ENCODE measurements around the gene RUFY3. TPM values are rescaled to one million over a fixed set of nuclear protein-coding genes. Genes with fewer than 3 reads are reported as not detected.

RUFY3 gene
- polyA plus RNA-seq, 2 of the 4 experiments (the other 2 are of a cell fraction) = 8.1 to 20.8 TPM

GRCh38 chr4:70759627-70760026, 37.9 kb downstream of the RUFY3 start:
- H3K27ac ChIP-seq = no peak overlapping the region
- H3K9me3 ChIP-seq = no peaks in the 10 kb centered on the region
- TF ChIP-seq MAFK (IDR thresholded peaks at IDR 0.05; ENCODE audit: partially characterized antibody) = no peak
- no peak for TF ChIP-seq GATA3 (IDR thresholded peaks at IDR 0.05; ENCODE audit: borderline replicate concordance)
- TF ChIP-seq HOXB13 (CRISPR knock-in tag; IDR thresholded peaks at IDR 0.05; ENCODE audit: low read depth) = no peak
- TF ChIP-seq EHMT2 (IDR thresholded peaks at IDR 0.05; ENCODE audit: low read depth) = no peak
- TF ChIP-seq HES2 (IDR thresholded peaks at IDR 0.05) = no peak
- TF ChIP-seq POLR2AphosphoS2 (conservative IDR thresholded peaks at IDR 0.05; ENCODE audit: low read length) = no peak
- TF ChIP-seq SMC3 (IDR thresholded peaks at IDR 0.05) = no peak
- no peak for TF ChIP-seq E2F6 (IDR thresholded peaks at IDR 0.05; ENCODE audit: borderline replicate concordance, low read depth)
- TF ChIP-seq ELK1 (IDR thresholded peaks at IDR 0.05; ENCODE audit: low read depth, low read length) = no peak
- no peak for TF ChIP-seq MAZ (IDR thresholded peaks at IDR 0.05; ENCODE audit: borderline replicate concordance, low read depth, low read length)
- TF ChIP-seq ZFP36 (IDR thresholded peaks at IDR 0.05; ENCODE audit: borderline replicate concordance, partially characterized antibody) = no peak
- TF ChIP-seq CEBPB (IDR thresholded peaks at IDR 0.05) = no peak
- no peak for TF ChIP-seq RFX5 (IDR thresholded peaks at IDR 0.05)
- FAIRE-seq (no peak), DNase-seq (ENCODE audit: low read depth in 1 of 2, low spot score in 1 of 2) (no peak), ATAC-seq (no peak)
- ChIA-PET CTCF (no interaction called here), POLR2A (no interaction called here)
- no peak overlapping the region for H3K4me2 ChIP-seq
- no peaks in the 10 kb centered on the region for H3K4me1 ChIP-seq
- no peak overlapping the region for H3K4me3 ChIP-seq

- DNase-seq (ENCODE audit: low read depth in 1 of 2, low spot score in 1 of 2) (no peak), FAIRE-seq (no peak), ATAC-seq (no peak)
- Histone ChIP-seq H3K9me3 (no peaks in the 10 kb centered on the region), H3K27ac (no peak overlapping the region), H3K4me1 (no peaks in the 10 kb centered on the region), H3K4me3 (no peak overlapping the region), H3K4me2 (no peak overlapping the region)
- WGBS (ENCODE audit: missing lambda C conversion rate) = 97% methylated on average over 1 of the region's 1 CpG
- ChIA-PET CTCF (interaction anchor here (0.9 kb wide), 1 partner anchor 25 kb away, joined by 3 read pairs; no protein-coding TSS in a partner anchor), POLR2A (no interaction called here)
- TF ChIP-seq ZNF302 (CRISPR knock-in tag; IDR thresholded peaks at IDR 0.05) (no peak), ZSCAN20 (CRISPR knock-in tag; IDR thresholded peaks at IDR 0.05) (no peak), BCL3 (IDR thresholded peaks at IDR 0.05) (no peak), HOXB5 (CRISPR knock-in tag; IDR thresholded peaks at IDR 0.05) (no peak), REST (IDR thresholded peaks at IDR 0.05) (no peak), CHD2 (IDR thresholded peaks at IDR 0.05; ENCODE audit: low read length, partially characterized antibody) (no peak), USF2 (IDR thresholded peaks at IDR 0.05) (no peak), CBX8 (IDR thresholded peaks at IDR 0.05) (no peak), NR3C1 (IDR thresholded peaks at IDR 0.05) (no peak), NPAS2 (CRISPR knock-in tag; IDR thresholded peaks at IDR 0.05; ENCODE audit: borderline replicate concordance) (no peak), MAZ (IDR thresholded peaks at IDR 0.05; ENCODE audit: borderline replicate concordance, low read depth, low read length) (no peak), FOXS1 (CRISPR knock-in tag; IDR thresholded peaks at IDR 0.05) (no peak)
Observed at GRCh38 chr4:70760662-70761061, 38.9 kb downstream of the RUFY3 start.
